ENCODE data around the gene CYB5R2.
"Not testable (repeated sequence)": the region's sequence is repeated elsewhere in the genome, so short reads cannot be mapped to it uniquely, and the experiment has no call there.

Gene CYB5R2

GRCh38 chr11:7668911-7669310 lies 4.4 kb downstream of the CYB5R2 start:
- no peak for DNase-seq (ENCODE audit: low read depth)

GRCh38 chr11:7668464-7668863 lies 4.8 kb downstream of the CYB5R2 start:
- no peak for DNase-seq (ENCODE audit: low read depth)

- DNase-seq (ENCODE audit: low read depth), result no peak
These were observed 5.8 kb downstream of the CYB5R2 start for GRCh38 chr11:7667460-7667859.

GRCh38 chr11:7666292-7666866 lies 6.9 kb downstream of the CYB5R2 start:
- DNase-seq (ENCODE audit: low read depth), result no peak

- DNase-seq (ENCODE audit: low read depth), result peak; percentile 42
These were observed 7.6 kb downstream of the CYB5R2 start for GRCh38 chr11:7665473-7666291.

GRCh38 chr11:7664867-7665266 lies 8.4 kb downstream of the CYB5R2 start:
- no peak for DNase-seq (ENCODE audit: low read depth)

GRCh38 chr11:7663531-7663930 lies 9.8 kb downstream of the CYB5R2 start:
- DNase-seq (ENCODE audit: low read depth), result not testable (repeated sequence)

GRCh38 chr11:7657306-7658025 lies 15.8 kb downstream of the CYB5R2 start:
- peak; percentile 57 for DNase-seq (ENCODE audit: low read depth)

GRCh38 chr11:7656704-7657103 lies 16.6 kb downstream of the CYB5R2 start:
- no peak for DNase-seq (ENCODE audit: low read depth)

- no peak for DNase-seq (ENCODE audit: low read depth)
These were observed 17.8 kb downstream of the CYB5R2 start for GRCh38 chr11:7655253-7656217.

- no peak for DNase-seq (ENCODE audit: low read depth)
These were observed 19.1 kb downstream of the CYB5R2 start for GRCh38 chr11:7654195-7654705.

- no peak for DNase-seq (ENCODE audit: low read depth)
These were observed 21.6 kb downstream of the CYB5R2 start for GRCh38 chr11:7651700-7652099.

- DNase-seq (ENCODE audit: low read depth), result peak; percentile 17
These were observed 22.2 kb downstream of the CYB5R2 start for GRCh38 chr11:7651140-7651551.

GRCh38 chr11:7648264-7648663 lies 25.0 kb downstream of the CYB5R2 start:
- DNase-seq (ENCODE audit: low read depth), result no peak

GRCh38 chr11:7646866-7647265 lies 26.4 kb downstream of the CYB5R2 start:
- DNase-seq (ENCODE audit: low read depth), result no peak

GRCh38 chr11:7645206-7645605 lies 28.1 kb downstream of the CYB5R2 start:
- DNase-seq (ENCODE audit: low read depth), result no peak

GRCh38 chr11:7643314-7643713 lies 30.0 kb downstream of the CYB5R2 start:
- no peak for DNase-seq (ENCODE audit: low read depth)

GRCh38 chr11:7642747-7643146 lies 30.6 kb downstream of the CYB5R2 start:
- DNase-seq (ENCODE audit: low read depth), result no peak

GRCh38 chr11:7640816-7641215 lies 32.5 kb downstream of the CYB5R2 start:
- no peak for DNase-seq (ENCODE audit: low read depth)

GRCh38 chr11:7639643-7640025 lies 33.7 kb downstream of the CYB5R2 start:
- DNase-seq (ENCODE audit: low read depth), result no peak

Data from GM04504 (cell line).